DOHH2 (cell line): ENCODE data around the gene DYRK2.

Experiments
- H3F3A ChIP-seq: fragments of 200-600 bp; sonication (generic), shearing (Covaris generic); 2 replicates; pipeline ENCODE4 v1.6.0; 2016; ENCODE audit warnings: antibody characterized with exemption, mild to moderate bottlenecking; ENCODE audit not compliant: control insufficient read depth, insufficient read depth
- H3K27ac ChIP-seq: fragments of 200-600 bp; sonication (generic); 2 replicates; pipeline ENCODE4 v1.5.1; 2014; ENCODE audit warnings: low read depth, mild to moderate bottlenecking, low read length, moderate library complexity
- H3K27me3 ChIP-seq: fragments of 200-600 bp; sonication (generic); 2 replicates; pipeline ENCODE4 v1.6.1; 2014; ENCODE audit warnings: mild to moderate bottlenecking, low read length, mixed read lengths; ENCODE audit not compliant: control insufficient read depth
- H3K36me3 ChIP-seq: fragments of 200-600 bp; sonication (generic); 2 replicates; pipeline ENCODE4 v1.6.1; 2014; ENCODE audit warnings: mild to moderate bottlenecking, low read length, moderate library complexity, mixed read lengths; ENCODE audit not compliant: control insufficient read depth
- H3K4me1 ChIP-seq: fragments of 200-600 bp; sonication (generic); 2 replicates; pipeline ENCODE4 v1.6.1; 2014; ENCODE audit warnings: mild to moderate bottlenecking, low read length, mixed read lengths; ENCODE audit not compliant: control insufficient read depth
- H3K4me2 ChIP-seq: fragments of 200-600 bp; sonication (generic); 2 replicates; pipeline ENCODE4 v1.6.0; 2014; ENCODE audit warnings: mild to moderate bottlenecking, low read length, moderate library complexity
- H3K4me3 ChIP-seq: fragments of 200-600 bp; sonication (generic); 2 replicates; pipeline ENCODE4 v1.5.1; 2014; ENCODE audit warnings: mild to moderate bottlenecking, low read length, mixed read lengths
- H3K79me2 ChIP-seq: fragments of 200-600 bp; sonication (generic); 2 replicates; pipeline ENCODE4 v1.6.1; 2014; ENCODE audit warnings: mild to moderate bottlenecking, low read length, mixed read lengths; ENCODE audit not compliant: control insufficient read depth
- H3K9me2 ChIP-seq: fragments of 200-600 bp; sonication (generic); replicated peaks from 2 replicates; pipeline ENCODE4 v1.6.1; 2014; ENCODE audit warnings: mild to moderate bottlenecking, low read length, mixed read lengths; ENCODE audit not compliant: control insufficient read depth
- H3K9me3 ChIP-seq: fragments of 200-600 bp; sonication (generic); 2 replicates; pipeline ENCODE4 v1.6.1; 2014; ENCODE audit warnings: antibody characterized with exemption, low read length, mixed read lengths; ENCODE audit not compliant: control insufficient read depth, insufficient read depth
- H4K20me1 ChIP-seq: fragments of 200-600 bp; sonication (generic); 2 replicates; pipeline ENCODE4 v1.6.0; 2014; ENCODE audit warnings: low read depth, mild to moderate bottlenecking, antibody characterized with exemption, low read length, moderate library complexity; ENCODE audit not compliant: control insufficient read depth, insufficient read depth
- CTCF ChIP-seq: fragments of 200-600 bp; sonication (generic); IDR thresholded peaks from one replicate; pipeline ENCODE4 v1.5.1; 2014; ENCODE audit warnings: antibody characterized with exemption, mild to moderate bottlenecking, low read depth, low read length; ENCODE audit not compliant: poor library complexity, severe bottlenecking
- EZH2phosphoT487 ChIP-seq: fragments of 200-600 bp; sonication (generic); IDR thresholded peaks from 2 replicates; pipeline ENCODE4 v1.6.1; 2017; ENCODE audit warnings: borderline replicate concordance, mild to moderate bottlenecking, antibody characterized with exemption, low read length, moderate library complexity, mixed read lengths

The DYRK2 gene

GRCh38 chr12:67664171-67664570 lies 15.6 kb downstream of the DYRK2 start:
- no peaks in the 10 kb centered on the region for H3K27me3 ChIP-seq
- no peaks in the 10 kb centered on the region for H3K9me2 ChIP-seq
- no peaks in the 10 kb centered on the region for H3K9me3 ChIP-seq
- no peak overlapping the region for H3K4me2 ChIP-seq
- peaks cover 15% of the 10 kb centered on the region; the same call in 1 of the 2 replicates for H4K20me1 ChIP-seq
- peaks cover 18% of the 10 kb centered on the region for H3K4me1 ChIP-seq
- H3F3A ChIP-seq: peaks cover 13% of the 10 kb centered on the region; the same call in 1 of the 2 replicates
- peaks cover 58% of the 10 kb centered on the region for H3K79me2 ChIP-seq
- H3K4me3 ChIP-seq: no peak overlapping the region
- TF ChIP-seq CTCF (no peak), EZH2phosphoT487 (no peak)
- peaks cover 55% of the 10 kb centered on the region for H3K36me3 ChIP-seq
- H3K27ac ChIP-seq: no peak overlapping the region

- Histone ChIP-seq H3K79me2 (peaks cover 43% of the 10 kb centered on the region), H3F3A (peaks cover 13% of the 10 kb centered on the region; the same call in 1 of the 2 replicates), H3K27ac (no peak overlapping the region), H3K27me3 (no peaks in the 10 kb centered on the region), H3K9me3 (no peaks in the 10 kb centered on the region), H4K20me1 (peaks cover 12% of the 10 kb centered on the region; the same call in 1 of the 2 replicates), H3K4me1 (peaks cover 18% of the 10 kb centered on the region), H3K4me3 (no peak overlapping the region), H3K9me2 (no peaks in the 10 kb centered on the region), H3K36me3 (peaks cover 40% of the 10 kb centered on the region), H3K4me2 (no peak overlapping the region)
- no peak for TF ChIP-seq EZH2phosphoT487
- TF ChIP-seq CTCF: no peak
These were observed 17.1 kb downstream of the DYRK2 start for GRCh38 chr12:67665679-67666078.

GRCh38 chr12:67666605-67667004 lies 18.1 kb downstream of the DYRK2 start:
- Histone ChIP-seq H3K4me2 (no peak overlapping the region), H3K4me3 (no peak overlapping the region), H3K4me1 (peaks cover 18% of the 10 kb centered on the region), H3K9me3 (no peaks in the 10 kb centered on the region), H3K9me2 (no peaks in the 10 kb centered on the region), H3K36me3 (peaks cover 31% of the 10 kb centered on the region), H3K27me3 (no peaks in the 10 kb centered on the region), H3K79me2 (peaks cover 34% of the 10 kb centered on the region), H4K20me1 (peaks cover 6% of the 10 kb centered on the region; the same call in 1 of the 2 replicates), H3K27ac (no peak overlapping the region), H3F3A (peaks cover 13% of the 10 kb centered on the region; the same call in 1 of the 2 replicates)
- no peak for TF ChIP-seq EZH2phosphoT487
- TF ChIP-seq CTCF: no peak
